ENCODE results near the gene ERCC6L2.

The ERCC6L2 gene

DNA sequence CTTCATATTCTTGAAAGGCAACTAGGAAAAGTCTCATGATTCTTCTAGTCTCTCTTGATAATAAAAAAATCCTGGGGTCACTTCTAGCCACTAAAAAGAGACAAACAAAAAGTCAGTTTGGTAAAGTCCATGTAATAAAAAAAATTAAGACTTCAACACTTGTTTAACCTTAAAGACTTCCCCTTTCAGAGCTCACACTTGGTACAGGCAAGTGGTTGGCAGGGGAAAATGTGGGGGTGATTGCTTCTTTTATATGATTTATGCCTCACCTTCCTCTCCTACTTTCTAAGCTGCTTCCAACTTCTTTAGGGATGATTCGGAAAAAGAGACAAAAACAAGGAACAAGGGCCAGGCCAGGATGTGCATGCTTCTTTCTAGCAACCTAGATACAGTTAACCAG lies 5.1 kb upstream of the ERCC6L2 start:
- H3K9me2 ChIP-seq (ENCODE audit: low read depth, low read length) = no peaks in the 10 kb centered on the region
- H3K36me3 ChIP-seq (ENCODE audit: insufficient read depth, low read length) = peaks cover 24% of the 10 kb centered on the region
- H3F3A ChIP-seq (ENCODE audit: insufficient read depth, low read length) = 0 out of 2 replicates have a peak, but pooled peaks cover 3% of the 10 kb centered on the region
- H3K4me2 ChIP-seq (ENCODE audit: low read length) = no peak overlapping the region
- H3K9ac ChIP-seq (ENCODE audit: low read length) = no peak overlapping the region
- TF ChIP-seq, protein P1, sequence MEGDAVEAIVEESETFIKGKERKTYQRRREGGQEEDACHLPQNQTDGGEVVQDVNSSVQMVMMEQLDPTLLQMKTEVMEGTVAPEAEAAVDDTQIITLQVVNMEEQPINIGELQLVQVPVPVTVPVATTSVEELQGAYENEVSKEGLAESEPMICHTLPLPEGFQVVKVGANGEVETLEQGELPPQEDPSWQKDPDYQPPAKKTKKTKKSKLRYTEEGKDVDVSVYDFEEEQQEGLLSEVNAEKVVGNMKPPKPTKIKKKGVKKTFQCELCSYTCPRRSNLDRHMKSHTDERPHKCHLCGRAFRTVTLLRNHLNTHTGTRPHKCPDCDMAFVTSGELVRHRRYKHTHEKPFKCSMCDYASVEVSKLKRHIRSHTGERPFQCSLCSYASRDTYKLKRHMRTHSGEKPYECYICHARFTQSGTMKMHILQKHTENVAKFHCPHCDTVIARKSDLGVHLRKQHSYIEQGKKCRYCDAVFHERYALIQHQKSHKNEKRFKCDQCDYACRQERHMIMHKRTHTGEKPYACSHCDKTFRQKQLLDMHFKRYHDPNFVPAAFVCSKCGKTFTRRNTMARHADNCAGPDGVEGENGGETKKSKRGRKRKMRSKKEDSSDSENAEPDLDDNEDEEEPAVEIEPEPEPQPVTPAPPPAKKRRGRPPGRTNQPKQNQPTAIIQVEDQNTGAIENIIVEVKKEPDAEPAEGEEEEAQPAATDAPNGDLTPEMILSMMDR (IDR thresholded peaks at IDR 0.05; ENCODE audit: low read length) = no peak
- no peak for TF ChIP-seq EZH2 (IDR thresholded peaks at IDR 0.05; ENCODE audit: borderline replicate concordance, low read length)
- no peak overlapping the region for H3K27ac ChIP-seq (ENCODE audit: low read depth, low read length, poor library complexity, severe bottlenecking)
- no peak overlapping the region for H2AFZ ChIP-seq (ENCODE audit: low read length)
- H3K79me2 ChIP-seq (ENCODE audit: insufficient read depth, low read length) = no peaks in the 10 kb centered on the region
- H3K27me3 ChIP-seq (ENCODE audit: insufficient read depth, low read length) = no peaks in the 10 kb centered on the region
- peaks cover 9% of the 10 kb centered on the region for H3K4me1 ChIP-seq (ENCODE audit: insufficient read depth, low read length, severe bottlenecking)
- no peak overlapping the region for H3K4me3 ChIP-seq (ENCODE audit: low read depth, low read length, poor library complexity, severe bottlenecking)
- no peaks in the 10 kb centered on the region; the same call in 1 of the 2 replicates for H3K9me3 ChIP-seq (ENCODE audit: low read length)
- H4K20me1 ChIP-seq (ENCODE audit: insufficient read depth, low read length) = no peaks in the 10 kb centered on the region

DNA sequence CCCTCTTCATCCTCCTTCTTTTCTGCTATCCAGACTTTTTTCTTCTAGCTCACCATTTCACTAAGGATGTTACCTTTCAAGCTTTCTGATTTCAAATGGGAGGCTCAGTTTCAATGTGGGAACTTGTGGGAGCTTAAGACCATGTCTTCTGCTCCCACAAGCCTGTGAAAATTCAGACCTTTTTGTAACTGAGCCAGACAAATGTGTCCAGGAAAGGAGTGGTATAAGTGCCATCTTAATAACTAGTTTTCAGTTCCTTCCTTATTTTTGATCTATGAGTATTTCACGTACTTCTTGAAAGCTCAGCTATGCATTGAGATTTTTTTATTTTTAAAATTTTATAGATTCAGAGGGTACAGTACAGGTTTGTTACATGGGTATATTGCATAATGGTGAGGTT lies 4.6 kb upstream of the ERCC6L2 start:
- H3K9me3 ChIP-seq (ENCODE audit: low read length) = no peaks in the 10 kb centered on the region; the same call in 1 of the 2 replicates
- H2AFZ ChIP-seq (ENCODE audit: low read length) = no peak overlapping the region
- 0 out of 2 replicates have a peak, but pooled peaks cover 3% of the 10 kb centered on the region for H3F3A ChIP-seq (ENCODE audit: insufficient read depth, low read length)
- no peaks in the 10 kb centered on the region for H3K9me2 ChIP-seq (ENCODE audit: low read depth, low read length)
- peaks cover 24% of the 10 kb centered on the region for H3K36me3 ChIP-seq (ENCODE audit: insufficient read depth, low read length)
- TF ChIP-seq, protein P1 (IDR thresholded peaks at IDR 0.05; ENCODE audit: low read length) = no peak
- no peak for TF ChIP-seq EZH2 (IDR thresholded peaks at IDR 0.05; ENCODE audit: borderline replicate concordance, low read length)
- H3K9ac ChIP-seq (ENCODE audit: low read length) = no peak overlapping the region
- H3K4me1 ChIP-seq (ENCODE audit: insufficient read depth, low read length, severe bottlenecking) = peaks cover 9% of the 10 kb centered on the region
- H3K79me2 ChIP-seq (ENCODE audit: insufficient read depth, low read length) = no peaks in the 10 kb centered on the region
- H3K4me2 ChIP-seq (ENCODE audit: low read length) = no peak overlapping the region
- H3K27me3 ChIP-seq (ENCODE audit: insufficient read depth, low read length) = no peaks in the 10 kb centered on the region
- H3K27ac ChIP-seq (ENCODE audit: low read depth, low read length, poor library complexity, severe bottlenecking) = no peak overlapping the region
- H3K4me3 ChIP-seq (ENCODE audit: low read depth, low read length, poor library complexity, severe bottlenecking) = no peak overlapping the region
- H4K20me1 ChIP-seq (ENCODE audit: insufficient read depth, low read length) = no peaks in the 10 kb centered on the region

DNA sequence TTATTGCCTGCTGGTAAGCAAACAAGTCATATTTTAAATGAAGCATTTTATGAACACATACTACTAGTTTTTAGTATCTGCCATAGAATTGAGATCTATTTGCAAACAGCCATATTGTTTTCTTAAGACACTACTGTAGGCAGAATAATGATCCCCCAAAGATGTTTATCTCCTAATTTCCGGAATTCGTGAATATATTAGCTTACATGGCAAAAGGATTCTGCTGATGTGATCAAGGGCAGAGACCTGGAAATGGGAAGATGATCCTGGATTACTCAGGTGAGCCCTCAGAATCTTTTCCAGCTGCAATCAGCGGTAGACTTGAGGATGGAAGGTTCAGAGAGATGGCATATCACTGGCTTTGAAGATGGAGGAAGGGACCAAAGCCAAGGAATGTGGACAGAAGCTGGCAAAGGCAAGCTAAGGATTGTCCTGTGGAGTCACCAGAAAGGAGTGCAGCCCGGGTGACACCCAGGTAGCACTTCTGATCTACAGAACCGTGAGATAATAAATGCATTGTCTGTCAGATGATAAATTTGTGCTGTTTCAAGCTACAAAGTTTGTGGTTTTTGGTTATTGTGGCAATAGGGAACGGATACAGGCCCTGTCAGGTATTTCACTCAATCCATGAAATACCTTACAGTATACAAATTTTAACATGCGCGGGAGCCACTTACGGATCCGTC lies 1.0 kb upstream of the ERCC6L2 start:
- no peak for TF ChIP-seq EZH2 (IDR thresholded peaks at IDR 0.05; ENCODE audit: borderline replicate concordance, low read length)
- TF ChIP-seq, protein P1 (IDR thresholded peaks at IDR 0.05; ENCODE audit: low read length) = no peak
- no peak overlapping the region for H2AFZ ChIP-seq (ENCODE audit: low read length)
- H3K36me3 ChIP-seq (ENCODE audit: insufficient read depth, low read length) = peaks cover 24% of the 10 kb centered on the region
- no peak overlapping the region for H3K9ac ChIP-seq (ENCODE audit: low read length)
- no peak overlapping the region for H3K4me3 ChIP-seq (ENCODE audit: low read depth, low read length, poor library complexity, severe bottlenecking)
- no peaks in the 10 kb centered on the region for H3K9me2 ChIP-seq (ENCODE audit: low read depth, low read length)
- no peak overlapping the region for H3K27ac ChIP-seq (ENCODE audit: low read depth, low read length, poor library complexity, severe bottlenecking)
- no peaks in the 10 kb centered on the region; the same call in 1 of the 2 replicates for H3K9me3 ChIP-seq (ENCODE audit: low read length)
- H3F3A ChIP-seq (ENCODE audit: insufficient read depth, low read length) = no peaks in the 10 kb centered on the region
- H3K27me3 ChIP-seq (ENCODE audit: insufficient read depth, low read length) = no peaks in the 10 kb centered on the region
- peaks cover 9% of the 10 kb centered on the region for H3K4me1 ChIP-seq (ENCODE audit: insufficient read depth, low read length, severe bottlenecking)
- peaks cover 3% of the 10 kb centered on the region for H3K79me2 ChIP-seq (ENCODE audit: insufficient read depth, low read length)
- no peak overlapping the region; the same call in 1 of the 2 replicates for H3K4me2 ChIP-seq (ENCODE audit: low read length)
- no peaks in the 10 kb centered on the region for H4K20me1 ChIP-seq (ENCODE audit: insufficient read depth, low read length)

Data from OCI-LY1 (cell line).